SK-N-SH (cell line): ENCODE results near the gene IGSF5. TPM values are rescaled to one million over a fixed set of nuclear protein-coding genes. Genes with fewer than 3 reads are reported as not detected.

Source experiments
- CTCF ChIA-PET: fragments of 300-600, 350-600 bp; formaldehyde crosslinking; extraction: SDS; loops from one replicate; lab custom pipeline; 2021; lab: Yijun Ruan, JAX
- POLR2A ChIA-PET: fragments of 350-600 bp; sonication (Branson Sonifier 250); formaldehyde crosslinking; extraction: SDS; loops from one replicate; lab custom pipeline; 2020; ENCODE audit warnings: antibody characterized with exemption, inconsistent platforms; lab: Yijun Ruan, JAX
- DNase-seq: peaks from one replicate; pipeline ENCODE4 v3.0.0; 2012
- H2AFZ ChIP-seq: fragments of 200-600 bp; sonication (generic); 2 replicates; pipeline ENCODE4 v1.8.1; 2016; ENCODE audit warnings: antibody characterized with exemption, mild to moderate bottlenecking, low read depth
- H3F3A ChIP-seq: fragments of 200-600 bp; sonication (generic); replicated peaks from 2 replicates; pipeline ENCODE3; 2016; ENCODE audit warnings: antibody characterized with exemption, mild to moderate bottlenecking; ENCODE audit not compliant: insufficient read depth
- H3K27ac ChIP-seq, 2 experiments: fragments of 200-500 bp in 1 of 2; fragments of 200-600 bp in 1 of 2; sonication (Bioruptor generic) in 1 of 2; sonication (generic), shearing (Covaris generic) in 1 of 2; 2 replicates each; pipeline versions ENCODE4 v1.5.1 to v1.6.1; 2014 to 2016; ENCODE audit warnings: low read depth in 2 of 2, inconsistent platforms in 1 of 2, low read length in 1 of 2, mild to moderate bottlenecking in 1 of 2, mixed read lengths in 1 of 2
- H3K27me3 ChIP-seq: fragments of 200-600 bp; sonication (generic), shearing (Covaris generic); 2 replicates; pipeline ENCODE4 v1.6.1; 2016; ENCODE audit warnings: mixed run types; ENCODE audit not compliant: insufficient read depth
- H3K36me3 ChIP-seq, 2 experiments: fragments of 200-500 bp in 1 of 2; fragments of 200-600 bp in 1 of 2; sonication (Bioruptor generic) in 1 of 2; sonication (generic) in 1 of 2; replicated peaks in 1 of 2; 2 replicates each; pipeline versions ENCODE3 to v1.5.1; 2014 to 2016; ENCODE audit warnings: low read length in 1 of 2, mild to moderate bottlenecking in 1 of 2; ENCODE audit not compliant: insufficient read depth in 2 of 2, control insufficient read depth in 1 of 2
- H3K4me1 ChIP-seq, 2 experiments: fragments of 200-500 bp in 1 of 2; fragments of 200-600 bp in 1 of 2; sonication (Bioruptor generic) in 1 of 2; sonication (generic), shearing (Covaris generic) in 1 of 2; 2 replicates each; pipeline versions ENCODE4 v1.5.1 to v1.6.1; 2014 to 2016; ENCODE audit warnings: low read depth in 1 of 2, low read length in 1 of 2, mixed run types in 1 of 2; ENCODE audit not compliant: insufficient read depth in 2 of 2, control insufficient read depth in 1 of 2
- H3K4me2 ChIP-seq: fragments of 200-600 bp; sonication (generic), shearing (Covaris generic); 2 replicates; pipeline ENCODE4 v1.6.1; 2017; ENCODE audit warnings: mixed run types
- H3K4me3 ChIP-seq, 2 experiments: fragments of 200-500 bp in 1 of 2; fragments of 200-600 bp in 1 of 2; sonication (Bioruptor generic) in 1 of 2; sonication (generic), shearing (Covaris generic) in 1 of 2; 2 replicates each; pipeline versions ENCODE4 v1.5.1 to v1.8.1; 2014 to 2016; ENCODE audit warnings: low read depth in 2 of 2, inconsistent platforms in 1 of 2, low read length in 1 of 2, mild to moderate bottlenecking in 1 of 2, mixed read lengths in 1 of 2, moderate library complexity in 1 of 2
- H3K79me2 ChIP-seq: fragments of 200-600 bp; sonication (generic); 2 replicates; pipeline ENCODE4 v1.8.1; 2017; ENCODE audit warnings: mild to moderate bottlenecking; ENCODE audit not compliant: insufficient read depth
- H3K9ac ChIP-seq: fragments of 200-600 bp; sonication (generic); 2 replicates; pipeline ENCODE4 v1.6.1; 2017; ENCODE audit warnings: mixed run types
- H3K9me2 ChIP-seq: fragments of 200-600 bp; sonication (generic); 2 replicates; pipeline ENCODE4 v1.6.1; 2017; ENCODE audit warnings: mixed run types
- H3K9me3 ChIP-seq: fragments of 200-600 bp; sonication (generic); 2 replicates; pipeline ENCODE4 v1.6.1; 2017; ENCODE audit warnings: mixed run types, mild to moderate bottlenecking, moderate library complexity
- H4K20me1 ChIP-seq: fragments of 200-600 bp; sonication (generic); 2 replicates; pipeline ENCODE4 v1.6.1; 2017; ENCODE audit warnings: mild to moderate bottlenecking, mixed run types; ENCODE audit not compliant: insufficient read depth
- EZH2phosphoT487 ChIP-seq: fragments of 200-600 bp; sonication (generic); IDR thresholded peaks from 2 replicates; pipeline ENCODE4 v1.6.1; 2017; ENCODE audit warnings: low read depth, mixed run types, mild to moderate bottlenecking, antibody characterized with exemption, moderate library complexity, borderline replicate concordance
- FOSL2 ChIP-seq: IDR thresholded peaks from 2 replicates; pipeline ENCODE4 v1.4.0; 2012; ENCODE audit warnings: low read depth, mild to moderate bottlenecking, moderate library complexity, borderline replicate concordance
- FOXJ3 ChIP-seq: sonication (generic); formaldehyde crosslinking; IDR thresholded peaks from 2 replicates; pipeline ENCODE4 v1.5.1; 2020; ENCODE audit warnings: mild to moderate bottlenecking, missing genetic modification reagents
- FOXM1 ChIP-seq: IDR thresholded peaks from 2 replicates; pipeline ENCODE4 v1.4.0; 2012; ENCODE audit warnings: low read depth, mild to moderate bottlenecking
- GABPA ChIP-seq: IDR thresholded peaks from 2 replicates; pipeline ENCODE4 v1.4.0; 2012; ENCODE audit warnings: low read depth, mild to moderate bottlenecking
- JUND ChIP-seq: IDR thresholded peaks from 2 replicates; pipeline ENCODE4 v1.4.0; 2012
- MEF2A ChIP-seq: IDR thresholded peaks from 2 replicates; pipeline ENCODE4 v1.4.0; 2012; ENCODE audit warnings: low read depth, borderline replicate concordance
- MXI1 ChIP-seq: IDR thresholded peaks from 2 replicates; pipeline ENCODE4 v1.6.1; 2012; ENCODE audit warnings: mild to moderate bottlenecking, low read depth, low read length, improper control_type of control experiment
- RCOR1 ChIP-seq: fragments of 150-350 bp; IDR thresholded peaks from 2 replicates; pipeline ENCODE4 v1.6.1; 2017; ENCODE audit warnings: antibody characterized with exemption, low read length
- RXRA ChIP-seq: IDR thresholded peaks from 2 replicates; pipeline ENCODE4 v1.4.0; 2012; ENCODE audit warnings: low read depth, mild to moderate bottlenecking, borderline replicate concordance
- SIN3A ChIP-seq: IDR thresholded peaks from 2 replicates; pipeline ENCODE4 v1.6.1; 2012; ENCODE audit warnings: low read depth, mild to moderate bottlenecking, low read length, moderate library complexity, borderline replicate concordance
- SMC3 ChIP-seq: IDR thresholded peaks from 2 replicates; pipeline ENCODE4 v1.6.1; 2012; ENCODE audit warnings: low read depth, low read length, improper control_type of control experiment
- TCF12 ChIP-seq: IDR thresholded peaks from 2 replicates; pipeline ENCODE4 v1.4.0; 2012
- TEAD4 ChIP-seq: IDR thresholded peaks from 2 replicates; pipeline ENCODE4 v1.4.0; 2012; ENCODE audit warnings: mild to moderate bottlenecking, borderline replicate concordance; ENCODE audit not compliant: insufficient read depth
- YY1 ChIP-seq: IDR thresholded peaks from 2 replicates; pipeline ENCODE4 v1.4.0; 2012; ENCODE audit warnings: low read depth, mild to moderate bottlenecking
- WGBS: methylation state at CpG from one replicate; pipeline ENCODE4 v1.1.6; 2017; ENCODE audit warnings: low lambda C conversion rate; 5-methylcytosine and 5-hydroxymethylcytosine counted together
- polyA plus RNA-seq, 3 experiments: library from polyadenylated mRNA; depleted of rRNA; stranded (reverse); fragments of >200 nt; gene quantifications; 2 replicates each; pipeline ENCODE4 v1.2.3, GENCODE V29; 2012
- TF ChIP-seq, protein P1 (sequence below): IDR thresholded peaks from 2 replicates; pipeline ENCODE4 v1.4.0; 2012; ENCODE audit warnings: low read depth, borderline replicate concordance
- TF ChIP-seq, protein P2 (sequence below): IDR thresholded peaks from 2 replicates; pipeline ENCODE4 v1.4.0; 2012; ENCODE audit warnings: low read depth
- TF ChIP-seq, protein P3 (sequence below): fragments of 150-350 bp; IDR thresholded peaks from 2 replicates; pipeline ENCODE4 v1.6.1; 2017; ENCODE audit warnings: antibody characterized with exemption, low read length, low read depth, borderline replicate concordance
- TF ChIP-seq, protein P4 (sequence below): fragments of 200-600 bp; sonication (generic); IDR thresholded peaks from 2 replicates; pipeline ENCODE4 v1.6.1; 2017; ENCODE audit warnings: antibody characterized with exemption, mild to moderate bottlenecking, moderate library complexity
- TF ChIP-seq, protein P5 (sequence below): IDR thresholded peaks from 2 replicates; pipeline ENCODE4 v1.6.1; 2012; ENCODE audit warnings: mild to moderate bottlenecking, low read depth, low read length, moderate library complexity

The IGSF5 gene
- polyA plus RNA-seq, 1 of the 3 experiments (the other 2 are of a cell fraction) = 0.08 TPM

DNA sequence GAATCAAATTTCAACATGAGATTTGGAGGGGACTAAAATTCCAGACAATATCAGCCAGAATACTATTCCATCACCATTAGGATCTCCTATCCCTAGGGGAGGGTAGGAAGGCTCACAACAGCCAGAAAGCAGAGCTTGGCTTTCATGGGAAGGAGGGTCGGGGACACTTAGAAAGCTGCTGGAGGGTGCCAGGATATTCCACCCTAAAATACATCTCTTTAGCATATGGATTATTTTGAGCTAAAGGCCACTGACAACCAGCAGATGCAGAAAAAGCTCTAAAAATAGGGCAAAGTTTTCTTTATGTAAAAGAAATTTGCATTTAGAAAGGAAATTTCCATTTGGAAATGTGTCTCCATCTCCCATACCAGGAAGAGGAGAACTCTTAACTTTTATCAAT lies 68.0 kb downstream of the IGSF5 start:
- Histone ChIP-seq H3K36me3 (no peaks in the 10 kb centered on the region), H3K9ac (no peak overlapping the region), H2AFZ (no peak overlapping the region), H3K9me2 (no peaks in the 10 kb centered on the region), H3K4me3 (no peak overlapping the region), H3F3A (no peaks in the 10 kb centered on the region), H3K27me3 (no peaks in the 10 kb centered on the region), H3K4me1 (no peaks in the 10 kb centered on the region), H3K4me2 (no peak overlapping the region), H3K79me2 (no peaks in the 10 kb centered on the region), H4K20me1 (no peaks in the 10 kb centered on the region), H3K9me3 (0 out of 2 replicates have a peak, but pooled peaks cover 3% of the 10 kb centered on the region), H3K27ac (no peak overlapping the region)
- TF ChIP-seq, protein P1, sequence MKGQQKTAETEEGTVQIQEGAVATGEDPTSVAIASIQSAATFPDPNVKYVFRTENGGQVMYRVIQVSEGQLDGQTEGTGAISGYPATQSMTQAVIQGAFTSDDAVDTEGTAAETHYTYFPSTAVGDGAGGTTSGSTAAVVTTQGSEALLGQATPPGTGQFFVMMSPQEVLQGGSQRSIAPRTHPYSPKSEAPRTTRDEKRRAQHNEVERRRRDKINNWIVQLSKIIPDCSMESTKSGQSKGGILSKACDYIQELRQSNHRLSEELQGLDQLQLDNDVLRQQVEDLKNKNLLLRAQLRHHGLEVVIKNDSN = no peak
- TF ChIP-seq FOXJ3 (CRISPR knock-in tag) (no peak), GABPA (no peak), TEAD4 (no peak), SMC3 (no peak), MXI1 (no peak), FOSL2 (no peak), RXRA (no peak), SIN3A (no peak), RCOR1 (no peak), YY1 (no peak), FOXM1 (no peak), EZH2phosphoT487 (no peak)
- TF ChIP-seq, protein P2, sequence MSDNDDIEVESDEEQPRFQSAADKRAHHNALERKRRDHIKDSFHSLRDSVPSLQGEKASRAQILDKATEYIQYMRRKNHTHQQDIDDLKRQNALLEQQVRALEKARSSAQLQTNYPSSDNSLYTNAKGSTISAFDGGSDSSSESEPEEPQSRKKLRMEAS = no peak
- TF ChIP-seq, protein P3, sequence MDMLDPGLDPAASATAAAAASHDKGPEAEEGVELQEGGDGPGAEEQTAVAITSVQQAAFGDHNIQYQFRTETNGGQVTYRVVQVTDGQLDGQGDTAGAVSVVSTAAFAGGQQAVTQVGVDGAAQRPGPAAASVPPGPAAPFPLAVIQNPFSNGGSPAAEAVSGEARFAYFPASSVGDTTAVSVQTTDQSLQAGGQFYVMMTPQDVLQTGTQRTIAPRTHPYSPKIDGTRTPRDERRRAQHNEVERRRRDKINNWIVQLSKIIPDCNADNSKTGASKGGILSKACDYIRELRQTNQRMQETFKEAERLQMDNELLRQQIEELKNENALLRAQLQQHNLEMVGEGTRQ = no peak
- DNase-seq = no peak
- ChIA-PET POLR2A (no interaction called here), CTCF (interaction anchor here (1.3 kb wide), 1 partner anchor 307 kb away, joined by 5 read pairs; no protein-coding TSS in a partner anchor)
- WGBS = 13% methylated on average over 1 of the region's 1 CpG

DNA sequence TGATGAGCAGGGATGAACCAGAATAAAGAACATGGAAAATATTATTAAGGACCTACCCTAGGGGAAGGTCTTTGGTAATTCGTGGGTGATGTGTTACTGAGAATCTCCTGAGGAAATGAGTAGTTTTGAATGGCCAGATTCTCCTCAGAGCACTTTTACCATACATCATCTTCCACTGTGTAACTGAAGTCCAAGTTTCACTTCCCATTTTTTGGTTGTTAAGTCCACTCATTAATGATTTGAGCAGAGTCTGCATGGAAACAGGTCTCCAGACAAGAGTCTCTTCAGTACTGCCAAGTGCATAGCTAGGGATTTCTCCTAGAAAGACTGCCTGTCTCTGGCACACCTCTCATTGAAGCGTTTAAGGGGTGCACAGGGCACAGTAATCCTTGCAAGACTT lies 73.6 kb downstream of the IGSF5 start:
- Histone ChIP-seq H3F3A (no peaks in the 10 kb centered on the region), H3K4me1 (no peaks in the 10 kb centered on the region), H2AFZ (no peak overlapping the region), H3K27ac (no peak overlapping the region), H3K36me3 (no peaks in the 10 kb centered on the region), H3K9me3 (0 out of 2 replicates have a peak, but pooled peaks cover 3% of the 10 kb centered on the region), H3K79me2 (no peaks in the 10 kb centered on the region), H3K9me2 (no peaks in the 10 kb centered on the region), H3K9ac (no peak overlapping the region), H3K27me3 (no peaks in the 10 kb centered on the region), H3K4me3 (no peak overlapping the region), H3K4me2 (no peak overlapping the region), H4K20me1 (no peaks in the 10 kb centered on the region)
- ChIA-PET CTCF (no interaction called here), POLR2A (no interaction called here)
- DNase-seq = no peak
- 0% methylated on average over 2 of the region's 2 CpGs for WGBS
- TF ChIP-seq, protein P4, sequence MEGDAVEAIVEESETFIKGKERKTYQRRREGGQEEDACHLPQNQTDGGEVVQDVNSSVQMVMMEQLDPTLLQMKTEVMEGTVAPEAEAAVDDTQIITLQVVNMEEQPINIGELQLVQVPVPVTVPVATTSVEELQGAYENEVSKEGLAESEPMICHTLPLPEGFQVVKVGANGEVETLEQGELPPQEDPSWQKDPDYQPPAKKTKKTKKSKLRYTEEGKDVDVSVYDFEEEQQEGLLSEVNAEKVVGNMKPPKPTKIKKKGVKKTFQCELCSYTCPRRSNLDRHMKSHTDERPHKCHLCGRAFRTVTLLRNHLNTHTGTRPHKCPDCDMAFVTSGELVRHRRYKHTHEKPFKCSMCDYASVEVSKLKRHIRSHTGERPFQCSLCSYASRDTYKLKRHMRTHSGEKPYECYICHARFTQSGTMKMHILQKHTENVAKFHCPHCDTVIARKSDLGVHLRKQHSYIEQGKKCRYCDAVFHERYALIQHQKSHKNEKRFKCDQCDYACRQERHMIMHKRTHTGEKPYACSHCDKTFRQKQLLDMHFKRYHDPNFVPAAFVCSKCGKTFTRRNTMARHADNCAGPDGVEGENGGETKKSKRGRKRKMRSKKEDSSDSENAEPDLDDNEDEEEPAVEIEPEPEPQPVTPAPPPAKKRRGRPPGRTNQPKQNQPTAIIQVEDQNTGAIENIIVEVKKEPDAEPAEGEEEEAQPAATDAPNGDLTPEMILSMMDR = no peak
- TF ChIP-seq YY1 (no peak), FOSL2 (no peak), MEF2A (no peak), EZH2phosphoT487 (no peak), JUND (no peak), RXRA (no peak), TCF12 (no peak)
- TF ChIP-seq, protein P1 = no peak
- TF ChIP-seq, protein P5, sequence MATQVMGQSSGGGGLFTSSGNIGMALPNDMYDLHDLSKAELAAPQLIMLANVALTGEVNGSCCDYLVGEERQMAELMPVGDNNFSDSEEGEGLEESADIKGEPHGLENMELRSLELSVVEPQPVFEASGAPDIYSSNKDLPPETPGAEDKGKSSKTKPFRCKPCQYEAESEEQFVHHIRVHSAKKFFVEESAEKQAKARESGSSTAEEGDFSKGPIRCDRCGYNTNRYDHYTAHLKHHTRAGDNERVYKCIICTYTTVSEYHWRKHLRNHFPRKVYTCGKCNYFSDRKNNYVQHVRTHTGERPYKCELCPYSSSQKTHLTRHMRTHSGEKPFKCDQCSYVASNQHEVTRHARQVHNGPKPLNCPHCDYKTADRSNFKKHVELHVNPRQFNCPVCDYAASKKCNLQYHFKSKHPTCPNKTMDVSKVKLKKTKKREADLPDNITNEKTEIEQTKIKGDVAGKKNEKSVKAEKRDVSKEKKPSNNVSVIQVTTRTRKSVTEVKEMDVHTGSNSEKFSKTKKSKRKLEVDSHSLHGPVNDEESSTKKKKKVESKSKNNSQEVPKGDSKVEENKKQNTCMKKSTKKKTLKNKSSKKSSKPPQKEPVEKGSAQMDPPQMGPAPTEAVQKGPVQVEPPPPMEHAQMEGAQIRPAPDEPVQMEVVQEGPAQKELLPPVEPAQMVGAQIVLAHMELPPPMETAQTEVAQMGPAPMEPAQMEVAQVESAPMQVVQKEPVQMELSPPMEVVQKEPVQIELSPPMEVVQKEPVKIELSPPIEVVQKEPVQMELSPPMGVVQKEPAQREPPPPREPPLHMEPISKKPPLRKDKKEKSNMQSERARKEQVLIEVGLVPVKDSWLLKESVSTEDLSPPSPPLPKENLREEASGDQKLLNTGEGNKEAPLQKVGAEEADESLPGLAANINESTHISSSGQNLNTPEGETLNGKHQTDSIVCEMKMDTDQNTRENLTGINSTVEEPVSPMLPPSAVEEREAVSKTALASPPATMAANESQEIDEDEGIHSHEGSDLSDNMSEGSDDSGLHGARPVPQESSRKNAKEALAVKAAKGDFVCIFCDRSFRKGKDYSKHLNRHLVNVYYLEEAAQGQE = no peak
